Cardiac fibroblast (primary cell): Measurements from ENCODE around the gene LY6G5B.

ENCODE experiments used
- DNase-seq, 2 donors: peaks; one replicate each; pipeline versions ENCODE4 v3.0.0 to v3.0.0-alpha.2; 2010; ENCODE audit warnings: low read depth in 2 of 2
- H3K4me3 ChIP-seq, 2 donors: replicated peaks in 1 of 2; 1 replicate in 1 of 2; 2 replicates in 1 of 2; pipeline ENCODE4 v1.5.1; 2011; ENCODE audit warnings: low read depth in 2 of 2, low read length in 2 of 2, mild to moderate bottlenecking in 2 of 2, moderate library complexity in 1 of 2
- TF ChIP-seq, protein P1 (sequence below): IDR thresholded peaks from one replicate; pipeline ENCODE4 v1.5.1; 2011; ENCODE audit warnings: low read depth, mild to moderate bottlenecking, low read length, inconsistent platforms

Gene LY6G5B

DNA sequence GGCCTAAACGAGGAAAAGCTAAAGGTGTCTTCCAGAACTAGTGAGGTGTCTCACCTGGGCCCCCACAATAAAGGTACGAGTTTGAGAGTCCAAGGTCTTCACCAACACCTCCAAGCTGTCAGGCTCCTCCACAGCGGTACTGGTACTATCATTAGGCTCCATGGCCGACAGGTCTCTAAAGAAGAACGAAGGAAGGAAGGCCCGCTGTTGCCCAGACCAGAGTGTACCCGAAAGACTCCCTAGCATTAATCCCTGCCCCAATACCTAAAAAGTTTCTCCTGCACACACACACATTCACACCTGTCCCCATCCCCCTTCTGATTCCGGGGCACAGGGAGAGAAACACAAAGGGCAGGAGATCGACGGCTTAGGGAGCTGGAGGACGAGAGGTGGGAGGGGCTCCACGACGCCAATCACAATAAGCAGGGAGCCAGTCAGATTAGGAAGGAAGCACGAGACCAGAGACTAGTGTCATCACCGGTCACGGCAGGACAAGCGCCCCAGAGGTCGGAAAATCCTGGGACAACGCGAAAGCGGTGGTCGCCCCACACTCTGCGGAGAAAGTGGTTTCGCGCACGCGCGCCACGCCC lies 18.1 kb upstream of the LY6G5B start:
- TF ChIP-seq, protein P1, sequence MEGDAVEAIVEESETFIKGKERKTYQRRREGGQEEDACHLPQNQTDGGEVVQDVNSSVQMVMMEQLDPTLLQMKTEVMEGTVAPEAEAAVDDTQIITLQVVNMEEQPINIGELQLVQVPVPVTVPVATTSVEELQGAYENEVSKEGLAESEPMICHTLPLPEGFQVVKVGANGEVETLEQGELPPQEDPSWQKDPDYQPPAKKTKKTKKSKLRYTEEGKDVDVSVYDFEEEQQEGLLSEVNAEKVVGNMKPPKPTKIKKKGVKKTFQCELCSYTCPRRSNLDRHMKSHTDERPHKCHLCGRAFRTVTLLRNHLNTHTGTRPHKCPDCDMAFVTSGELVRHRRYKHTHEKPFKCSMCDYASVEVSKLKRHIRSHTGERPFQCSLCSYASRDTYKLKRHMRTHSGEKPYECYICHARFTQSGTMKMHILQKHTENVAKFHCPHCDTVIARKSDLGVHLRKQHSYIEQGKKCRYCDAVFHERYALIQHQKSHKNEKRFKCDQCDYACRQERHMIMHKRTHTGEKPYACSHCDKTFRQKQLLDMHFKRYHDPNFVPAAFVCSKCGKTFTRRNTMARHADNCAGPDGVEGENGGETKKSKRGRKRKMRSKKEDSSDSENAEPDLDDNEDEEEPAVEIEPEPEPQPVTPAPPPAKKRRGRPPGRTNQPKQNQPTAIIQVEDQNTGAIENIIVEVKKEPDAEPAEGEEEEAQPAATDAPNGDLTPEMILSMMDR: no peak
- H3K4me3 ChIP-seq: peak overlapping the region; percentile 83 to 93
- DNase-seq: peak; percentile 76 to 84

DNA sequence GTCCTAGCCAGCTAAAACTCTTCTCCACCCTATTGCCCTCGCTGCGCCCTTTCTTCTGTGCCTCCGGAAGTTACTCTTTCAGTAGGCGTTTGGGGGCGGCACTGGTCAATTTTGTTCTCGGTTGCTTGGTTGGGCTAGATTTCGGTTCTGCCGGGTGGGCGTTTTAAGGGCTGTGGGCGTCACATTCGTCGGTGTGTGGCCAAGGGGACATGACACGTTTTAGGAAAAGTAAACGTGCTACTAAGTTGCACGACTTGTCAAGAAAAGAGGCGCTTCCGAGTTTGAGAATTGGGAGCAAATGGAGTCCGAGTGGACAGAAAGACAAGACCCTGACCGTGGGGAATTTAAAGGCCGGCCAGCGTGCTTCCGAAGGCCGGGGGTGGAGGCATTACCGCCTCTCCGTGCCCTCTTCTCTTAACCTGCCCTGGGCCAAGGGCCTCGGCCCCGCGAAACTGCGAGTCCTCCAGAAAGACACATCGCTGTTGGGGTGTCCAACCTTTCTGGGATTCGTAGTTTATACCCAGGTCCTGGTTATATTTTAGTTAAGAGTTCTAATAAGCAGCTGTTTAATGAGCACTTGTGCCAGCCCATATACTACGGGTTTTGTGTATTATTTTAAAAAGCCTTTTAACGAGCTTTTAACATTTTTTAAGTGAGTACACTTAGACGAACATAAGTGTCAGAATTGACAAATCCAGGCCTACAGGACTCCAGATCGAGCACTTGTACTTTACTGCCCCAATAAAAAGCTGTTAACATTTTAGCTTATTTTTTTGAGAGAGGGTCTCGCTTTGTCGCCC lies 16.7 kb upstream of the LY6G5B start:
- peak in 1 of 2 donors; percentile 94 for DNase-seq

DNA sequence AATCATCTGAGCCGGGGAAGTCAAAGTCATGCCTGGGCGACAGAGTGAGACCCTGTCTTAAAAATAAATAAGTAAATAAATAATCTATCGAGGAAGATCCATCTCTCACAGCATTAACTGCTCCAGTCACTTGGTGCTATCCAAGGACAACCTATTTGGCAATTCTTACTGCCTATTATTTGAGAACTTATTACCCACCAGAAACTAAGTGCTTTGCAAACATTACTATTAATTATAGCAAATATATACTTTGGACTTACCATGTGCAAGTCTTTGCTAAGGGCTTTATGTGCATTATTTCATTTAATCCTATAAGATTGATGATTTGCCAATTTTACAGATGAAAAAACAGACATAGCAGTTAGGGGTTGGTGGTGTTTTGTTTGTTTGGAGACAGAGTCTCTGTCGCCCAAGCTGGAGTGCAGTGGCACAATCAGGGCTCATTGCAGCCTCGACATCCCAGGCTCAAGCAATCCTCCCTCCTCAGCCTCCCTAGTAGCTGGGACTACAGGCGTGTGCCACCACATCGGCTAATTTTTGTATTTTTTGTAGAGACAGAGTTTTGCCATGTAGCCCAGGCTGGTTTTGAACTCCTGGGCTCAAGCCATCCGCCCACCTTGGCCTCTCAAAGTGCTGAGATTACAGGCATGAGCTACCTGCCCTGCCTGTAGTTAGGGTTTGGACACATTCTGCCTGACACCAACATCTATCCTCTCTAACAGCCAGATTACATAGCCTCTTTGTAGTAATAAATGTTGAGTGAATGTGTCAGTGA lies 15.0 kb upstream of the LY6G5B start:
- H3K4me3 ChIP-seq: no peak overlapping the region
- TF ChIP-seq, protein P1: no peak
- no peak for DNase-seq

More for the DNA sequence above, 16.7 kb upstream of the LY6G5B start:
- TF ChIP-seq, protein P1: no peak
- peak overlapping the region; percentile 83 to 93 for H3K4me3 ChIP-seq

GRCh38 chr6:31655349-31656237 lies 14.2 kb upstream of the LY6G5B start, which contains the start of gene APOM:
TSS of gene APOM (plus strand) at chr6:31655894. CDS start at chr6:31655967, 73 bp downstream.
- TF ChIP-seq, protein P1: no peak
- no peak within 1 kb of the TSS for H3K4me3 ChIP-seq
- DNase-seq: no peak

GRCh38 chr6:31657406-31658157 lies 12.2 kb upstream of the LY6G5B start:
- no peak overlapping the region for H3K4me3 ChIP-seq
- DNase-seq: no peak
- TF ChIP-seq, protein P1: no peak
